AG09309 (cell line): ENCODE data around the gene EMC10.
"Not testable (repeated sequence)": the region's sequence is repeated elsewhere in the genome, so short reads cannot be mapped to it uniquely, and the experiment has no call there.

Experiments
- DNase-seq: peaks from one replicate; pipeline ENCODE4 v3.0.0-alpha.2; 2010; ENCODE audit warnings: low read depth
- H3K4me3 ChIP-seq: 2 replicates; pipeline ENCODE4 v1.5.1; 2011; ENCODE audit warnings: mild to moderate bottlenecking, low read depth, low read length, moderate library complexity; ENCODE audit not compliant: control insufficient read depth
- CTCF ChIP-seq: IDR thresholded peaks from 2 replicates; pipeline ENCODE4 v1.5.1; 2011; ENCODE audit warnings: mild to moderate bottlenecking, low read depth, low read length, inconsistent platforms; ENCODE audit not compliant: insufficient read depth, control insufficient read depth; ENCODE audit errors: missing control alignments

Gene EMC10

DNA sequence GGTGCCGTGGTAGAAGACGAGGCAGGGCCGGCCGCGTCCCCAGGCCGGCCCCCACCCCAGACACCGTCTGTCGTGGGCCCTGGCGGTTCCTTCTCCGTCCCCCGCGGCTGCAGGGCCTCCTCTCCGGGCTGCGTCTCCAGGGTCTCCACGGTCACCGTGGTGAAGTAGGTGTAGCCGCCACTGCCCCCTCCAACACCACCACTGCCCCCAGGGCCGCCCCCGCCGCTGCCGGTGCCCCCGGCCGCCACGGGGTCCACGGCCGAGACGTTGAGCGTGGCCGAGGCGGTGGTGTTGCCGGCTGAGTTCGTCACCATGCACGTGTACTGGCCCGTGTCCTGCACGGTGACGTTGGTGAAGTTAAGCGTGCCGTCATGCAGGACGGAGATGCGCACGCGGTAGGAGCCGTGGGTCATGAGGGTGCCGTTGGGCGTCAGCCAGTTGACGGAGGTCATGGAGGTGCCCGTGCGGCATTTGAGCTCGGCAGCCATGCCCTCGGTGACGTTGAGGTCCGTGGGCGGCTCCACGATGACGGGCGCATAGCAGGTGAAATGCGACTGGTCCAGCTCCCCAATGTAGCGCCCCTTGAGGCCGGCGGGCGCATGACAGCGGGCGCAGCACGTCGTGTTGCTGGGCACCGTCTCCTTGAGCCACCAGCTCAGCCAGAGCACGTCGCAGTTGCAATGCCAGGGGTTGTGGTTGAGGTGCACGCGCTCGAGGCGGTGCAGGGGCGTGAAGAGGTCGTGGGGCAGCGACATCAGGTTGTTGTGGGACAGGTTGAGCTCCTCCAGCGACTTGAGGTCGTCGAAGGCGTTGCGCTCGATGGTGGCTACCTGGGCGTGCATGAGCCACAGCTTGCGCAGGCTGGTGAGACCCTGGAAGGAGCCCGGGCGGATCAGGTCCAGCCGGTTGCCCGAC is 42.0 kb downstream of the EMC10 start:
- DNase-seq: no peak

GRCh38 chr19:50519006-50519575 is 42.8 kb downstream of the EMC10 start:
- no peak for TF ChIP-seq CTCF
- H3K4me3 ChIP-seq: no peak overlapping the region
- no peak for DNase-seq

More for the DNA sequence above, 42.0 kb downstream of the EMC10 start:
- no peak for TF ChIP-seq CTCF
- H3K4me3 ChIP-seq: no peak overlapping the region

DNA sequence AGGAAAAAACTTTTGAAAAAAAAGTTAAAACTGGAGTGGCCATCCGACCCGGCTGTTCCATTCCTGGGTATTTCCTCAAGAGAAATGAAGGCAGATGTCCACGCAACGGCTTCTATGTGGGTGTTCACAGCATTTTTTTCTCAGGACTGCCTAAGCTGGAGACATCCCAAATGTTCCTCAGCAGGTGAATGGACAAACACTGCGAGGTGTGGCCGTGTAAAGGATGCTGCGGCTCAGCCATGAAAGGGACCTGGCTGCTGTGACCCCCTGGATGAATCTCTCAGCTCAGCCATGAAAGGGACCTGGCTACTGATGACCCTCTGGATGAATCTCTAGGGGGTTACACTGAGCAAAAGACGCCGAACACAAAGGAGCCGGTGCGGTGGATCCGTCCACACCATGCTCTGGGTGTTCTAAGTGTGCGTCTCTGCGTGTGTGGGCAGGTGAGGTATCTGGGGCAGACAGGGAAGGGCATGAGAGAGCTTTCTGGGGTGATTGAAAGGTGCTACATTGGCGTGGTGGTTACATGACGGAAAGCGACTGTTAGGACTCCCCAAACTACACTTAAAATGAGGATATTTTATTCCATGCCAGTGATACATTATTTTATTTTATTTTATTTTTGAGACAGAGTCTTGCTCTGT is 44.6 kb downstream of the EMC10 start:
- no peak for TF ChIP-seq CTCF
- no peak overlapping the region for H3K4me3 ChIP-seq
- no peak for DNase-seq

DNA sequence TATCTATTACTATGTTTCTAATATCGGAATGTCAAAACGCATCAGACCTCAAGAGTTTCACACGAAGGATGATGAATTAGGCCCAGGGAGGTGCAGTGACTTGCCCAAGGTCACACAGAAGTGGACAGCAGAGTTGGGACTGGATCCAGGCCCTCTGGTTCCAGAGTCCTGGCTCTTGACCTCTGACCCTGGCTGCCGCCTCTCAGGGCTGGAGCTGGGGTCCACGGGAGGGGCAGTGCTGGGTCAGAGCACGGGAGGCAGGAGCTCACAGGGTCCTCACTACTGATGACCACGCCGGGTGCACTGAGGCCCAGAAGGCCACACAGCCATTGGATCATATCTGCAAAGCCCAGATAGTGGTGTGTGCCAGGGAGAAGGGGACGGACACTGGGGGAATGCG is 46.6 kb downstream of the EMC10 start:
- no peak for TF ChIP-seq CTCF
- no peak overlapping the region for H3K4me3 ChIP-seq
- no peak for DNase-seq

DNA sequence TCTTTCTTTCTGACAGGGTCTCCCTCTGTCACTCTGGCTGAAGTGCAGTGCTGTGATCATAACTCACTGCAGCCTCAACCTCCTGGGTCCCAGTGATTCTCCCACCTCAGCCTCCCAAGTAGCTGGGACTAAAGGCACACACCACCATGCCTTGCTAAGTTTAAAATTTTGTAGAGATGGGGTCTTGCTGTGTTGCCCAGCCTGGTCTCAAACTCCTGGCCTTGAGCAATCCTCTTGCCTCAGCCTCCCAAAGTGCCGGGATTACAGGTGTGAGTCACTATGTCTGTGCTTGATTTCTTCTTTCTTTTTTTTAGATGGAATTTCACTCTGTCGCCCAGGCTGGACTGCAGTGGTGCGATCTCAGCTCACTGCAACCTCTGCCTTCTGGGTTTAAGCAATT is 51.7 kb downstream of the EMC10 start:
- not testable (repeated sequence) for H3K4me3 ChIP-seq, DNase-seq

GRCh38 chr19:50531171-50531612 is 54.9 kb downstream of the EMC10 start:
- no peak for DNase-seq
- TF ChIP-seq CTCF: no peak
- no peak overlapping the region for H3K4me3 ChIP-seq

- no peak for DNase-seq
- TF ChIP-seq CTCF: no peak
- H3K4me3 ChIP-seq: no peak overlapping the region
Measured at GRCh38 chr19:50532952-50533351, 56.6 kb downstream of the EMC10 start.
